ENCODE measurements around the gene TTC6. TPM values are rescaled to one million over a fixed set of nuclear protein-coding genes. Genes with fewer than 3 reads are reported as not detected.
A peak's percentile ranks its signal among the peaks of the same experiment; 100 is the strongest.

Gene TTC6
- total and polyA plus RNA-seq, 2 of the 4 experiments (the other 2 are of a cell fraction): under 0.01 to 0.12 TPM

DNA sequence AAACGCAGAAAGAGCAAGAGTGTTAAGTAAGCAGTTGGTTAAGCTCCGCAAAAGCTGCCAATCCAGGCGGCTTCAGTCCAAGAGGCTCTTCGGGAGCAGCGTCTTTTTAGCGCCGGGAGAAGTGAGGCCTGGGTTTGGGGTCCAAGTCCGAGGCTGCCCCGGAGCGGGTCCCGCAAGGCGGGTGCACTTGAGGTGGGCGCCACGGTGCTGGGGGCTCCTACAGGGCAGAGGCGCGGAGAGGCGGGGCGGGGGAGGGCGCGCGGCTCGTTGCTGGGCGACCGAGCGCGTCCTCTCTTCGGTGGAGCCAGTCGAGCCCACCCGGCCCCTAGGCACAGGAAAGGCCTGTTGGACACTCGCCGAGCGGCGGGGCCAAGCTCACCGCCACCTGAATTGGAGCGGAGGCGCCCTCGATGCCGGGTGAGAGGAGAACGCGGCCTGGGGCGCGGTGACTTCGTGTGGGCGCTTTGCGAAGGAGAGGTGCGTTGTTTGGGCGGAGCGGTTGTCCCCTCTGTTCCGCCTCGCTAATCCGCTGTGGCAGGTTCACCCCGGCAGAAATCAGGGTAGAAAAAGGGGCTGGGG, 15.6 kb downstream of the TTC6 start:
- no peak overlapping the region for H4K8ac ChIP-seq (ENCODE audit: low read depth in 2 of 2, low read length in 2 of 2)
- H3K9ac ChIP-seq (ENCODE audit: low read depth, low read length): no peak overlapping the region
- in situ Hi-C loops (cut with MboI; ENCODE audit: low sequenced_read_pairs): no loop called here
- no peaks in the 10 kb centered on the region for H3K36me3 ChIP-seq (ENCODE audit: control insufficient read depth, insufficient read depth, low read length)
- no TSS peak for BruUV-seq (replicated peaks)
- H4K20me1 ChIP-seq (ENCODE audit: insufficient read depth, low read length): no peaks in the 10 kb centered on the region
- H2AK5ac ChIP-seq (ENCODE audit: low read depth, low read length): no peak overlapping the region
- no peak overlapping the region for H3K23ac ChIP-seq (ENCODE audit: low read depth, low read length)
- WGBS, 2 experiments (ENCODE audit: extremely low coverage in 2 of 2, insufficient read length in 1 of 2): 12% methylated on average over 22 of the region's 52 CpGs; no CpG with 5 or more reads in 1 of the 2 experiments
- H2BK120ac ChIP-seq (ENCODE audit: low read depth, low read length): no peak overlapping the region
- no peak overlapping the region; the same call in 1 of the 2 replicates for H3K4me3 ChIP-seq (ENCODE audit: insufficient read depth, low read depth, low read length)
- intact Hi-C loops (cut with micrococcal nuclease): no loop called here
- CTCF ChIA-PET: no interaction called here
- H3K56ac ChIP-seq (ENCODE audit: extremely low read depth, insufficient read depth, low read length): no peak overlapping the region
- no peaks in the 10 kb centered on the region for H3K4me1 ChIP-seq (ENCODE audit: control insufficient read depth, insufficient read depth, low read length)
- ATAC-seq (ENCODE audit: low read depth): no peak; the same call in 1 of the 2 replicates
- POLR2A ChIA-PET (ENCODE audit: unreplicated experiment): no interaction called here
- H2BK5ac ChIP-seq (ENCODE audit: low read depth, low read length, poor library complexity, severe bottlenecking): no peak overlapping the region
- H4K5ac ChIP-seq (ENCODE audit: low read depth, low read length): no peak overlapping the region
- H2AFZ ChIP-seq (replicated peaks; ENCODE audit: low read length, poor library complexity): peak overlapping the region; percentile 72
- no peak overlapping the region for H3K4ac ChIP-seq (ENCODE audit: low read depth, low read length)
- H2BK15ac ChIP-seq (ENCODE audit: low read depth, low read length): no peak overlapping the region
- H2BK20ac ChIP-seq (ENCODE audit: low read depth, low read length): no peak overlapping the region
- H3K14ac ChIP-seq (replicated peaks; ENCODE audit: low read depth, low read length): no peak overlapping the region
- no peak for DNase-seq
- no peaks in the 10 kb centered on the region for H3K9me1 ChIP-seq (ENCODE audit: insufficient read depth, low read length)
- no peaks in the 10 kb centered on the region for H3K79me1 ChIP-seq (ENCODE audit: low read depth in 1 of 2, low read length in 2 of 2)
- TF ChIP-seq POLR2A (IDR thresholded peaks at IDR 0.05; ENCODE audit: low read depth, low read length) (no peak), NFE2L2 (IDR thresholded peaks at IDR 0.05; ENCODE audit: low read depth, low read length) (no peak), SMC3 (IDR thresholded peaks at IDR 0.05; ENCODE audit: low read depth, low read length) (no peak), MAFK (IDR thresholded peaks at IDR 0.05; ENCODE audit: low read depth, low read length) (no peak), CHD1 (IDR thresholded peaks at IDR 0.05; ENCODE audit: low read depth, low read length) (no peak), RFX5 (IDR thresholded peaks at IDR 0.05; ENCODE audit: low read depth, low read length) (no peak), BHLHE40 (IDR thresholded peaks at IDR 0.05; ENCODE audit: low read depth, low read length) (no peak), MXI1 (IDR thresholded peaks at IDR 0.05; ENCODE audit: borderline replicate concordance, low read depth, low read length) (no peak), RAD21 (IDR thresholded peaks at IDR 0.05; ENCODE audit: low read length) (no peak), RCOR1 (IDR thresholded peaks at IDR 0.05; ENCODE audit: insufficient replicate concordance, low read length) (no peak)
- TF ChIP-seq, protein P1, sequence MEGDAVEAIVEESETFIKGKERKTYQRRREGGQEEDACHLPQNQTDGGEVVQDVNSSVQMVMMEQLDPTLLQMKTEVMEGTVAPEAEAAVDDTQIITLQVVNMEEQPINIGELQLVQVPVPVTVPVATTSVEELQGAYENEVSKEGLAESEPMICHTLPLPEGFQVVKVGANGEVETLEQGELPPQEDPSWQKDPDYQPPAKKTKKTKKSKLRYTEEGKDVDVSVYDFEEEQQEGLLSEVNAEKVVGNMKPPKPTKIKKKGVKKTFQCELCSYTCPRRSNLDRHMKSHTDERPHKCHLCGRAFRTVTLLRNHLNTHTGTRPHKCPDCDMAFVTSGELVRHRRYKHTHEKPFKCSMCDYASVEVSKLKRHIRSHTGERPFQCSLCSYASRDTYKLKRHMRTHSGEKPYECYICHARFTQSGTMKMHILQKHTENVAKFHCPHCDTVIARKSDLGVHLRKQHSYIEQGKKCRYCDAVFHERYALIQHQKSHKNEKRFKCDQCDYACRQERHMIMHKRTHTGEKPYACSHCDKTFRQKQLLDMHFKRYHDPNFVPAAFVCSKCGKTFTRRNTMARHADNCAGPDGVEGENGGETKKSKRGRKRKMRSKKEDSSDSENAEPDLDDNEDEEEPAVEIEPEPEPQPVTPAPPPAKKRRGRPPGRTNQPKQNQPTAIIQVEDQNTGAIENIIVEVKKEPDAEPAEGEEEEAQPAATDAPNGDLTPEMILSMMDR (conservative IDR thresholded peaks at IDR 0.05; ENCODE audit: low read depth, low read length): no peak
- TF ChIP-seq, protein P2, sequence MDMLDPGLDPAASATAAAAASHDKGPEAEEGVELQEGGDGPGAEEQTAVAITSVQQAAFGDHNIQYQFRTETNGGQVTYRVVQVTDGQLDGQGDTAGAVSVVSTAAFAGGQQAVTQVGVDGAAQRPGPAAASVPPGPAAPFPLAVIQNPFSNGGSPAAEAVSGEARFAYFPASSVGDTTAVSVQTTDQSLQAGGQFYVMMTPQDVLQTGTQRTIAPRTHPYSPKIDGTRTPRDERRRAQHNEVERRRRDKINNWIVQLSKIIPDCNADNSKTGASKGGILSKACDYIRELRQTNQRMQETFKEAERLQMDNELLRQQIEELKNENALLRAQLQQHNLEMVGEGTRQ (IDR thresholded peaks at IDR 0.05; ENCODE audit: low read depth, low read length): no peak
- TF ChIP-seq, protein P3, sequence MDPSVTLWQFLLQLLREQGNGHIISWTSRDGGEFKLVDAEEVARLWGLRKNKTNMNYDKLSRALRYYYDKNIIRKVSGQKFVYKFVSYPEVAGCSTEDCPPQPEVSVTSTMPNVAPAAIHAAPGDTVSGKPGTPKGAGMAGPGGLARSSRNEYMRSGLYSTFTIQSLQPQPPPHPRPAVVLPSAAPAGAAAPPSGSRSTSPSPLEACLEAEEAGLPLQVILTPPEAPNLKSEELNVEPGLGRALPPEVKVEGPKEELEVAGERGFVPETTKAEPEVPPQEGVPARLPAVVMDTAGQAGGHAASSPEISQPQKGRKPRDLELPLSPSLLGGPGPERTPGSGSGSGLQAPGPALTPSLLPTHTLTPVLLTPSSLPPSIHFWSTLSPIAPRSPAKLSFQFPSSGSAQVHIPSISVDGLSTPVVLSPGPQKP (IDR thresholded peaks at IDR 0.05; ENCODE audit: borderline replicate concordance, low read depth, low read length): no peak
- H3K4me2 ChIP-seq (ENCODE audit: low read depth, low read length): no peak overlapping the region
- H3K18ac ChIP-seq (ENCODE audit: low read depth, low read length): no peak overlapping the region
- no peak overlapping the region for H3K27ac ChIP-seq (ENCODE audit: insufficient read depth, low read length)
- dilution Hi-C loops (cut with HindIII; ENCODE audit: low sequenced_read_pairs, unreplicated experiment): no loop called here
- peaks cover 18% of the 10 kb centered on the region for H3K9me3 ChIP-seq (ENCODE audit: control insufficient read depth, insufficient read depth, low read length)
- no peak overlapping the region for H4K91ac ChIP-seq (ENCODE audit: insufficient read depth, low read depth, low read length)
- no peak overlapping the region for H2AK9ac ChIP-seq (replicated peaks; ENCODE audit: low read depth, low read length, poor library complexity)
- H3K27me3 ChIP-seq (ENCODE audit: control insufficient read depth, insufficient read depth, low read length): peaks cover 39% of the 10 kb centered on the region

Measured in IMR-90 (cell line).